SK-N-SH (cell line): Measurements from ENCODE around the gene MYOG.

Source experiments
- CHD2 ChIP-seq: fragments of 150-350 bp; IDR thresholded peaks from 2 replicates; pipeline ENCODE4 v1.6.1; 2018; ENCODE audit warnings: low read length; ENCODE audit not compliant: partially characterized antibody
- EP300 ChIP-seq, 2 experiments: IDR thresholded peaks; 2 replicates each; pipeline versions ENCODE4 v1.4.0 to v1.6.1; 2012; ENCODE audit warnings: borderline replicate concordance in 1 of 2, low read depth in 1 of 2, low read length in 1 of 2
- EZH2phosphoT487 ChIP-seq: fragments of 200-600 bp; sonication (generic); IDR thresholded peaks from 2 replicates; pipeline ENCODE4 v1.6.1; 2017; ENCODE audit warnings: low read depth, mixed run types, mild to moderate bottlenecking, antibody characterized with exemption, moderate library complexity, borderline replicate concordance
- FOXJ3 ChIP-seq: sonication (generic); formaldehyde crosslinking; IDR thresholded peaks from 2 replicates; pipeline ENCODE4 v1.5.1; 2020; ENCODE audit warnings: mild to moderate bottlenecking, missing genetic modification reagents
- GABPA ChIP-seq: IDR thresholded peaks from 2 replicates; pipeline ENCODE4 v1.4.0; 2012; ENCODE audit warnings: low read depth, mild to moderate bottlenecking
- JUND ChIP-seq: IDR thresholded peaks from 2 replicates; pipeline ENCODE4 v1.4.0; 2012
- NFIC ChIP-seq: IDR thresholded peaks from 2 replicates; pipeline ENCODE4 v1.4.0; 2012; ENCODE audit warnings: borderline replicate concordance
- POLR2AphosphoS5 ChIP-seq: IDR thresholded peaks from 2 replicates; pipeline ENCODE4 v1.6.1; 2012; ENCODE audit warnings: low read depth, low read length
- RAD21 ChIP-seq: IDR thresholded peaks from 2 replicates; pipeline ENCODE4 v1.6.1; 2012; ENCODE audit warnings: mild to moderate bottlenecking, low read length
- RFX5 ChIP-seq: IDR thresholded peaks from 2 replicates; pipeline ENCODE4 v1.6.1; 2012; ENCODE audit warnings: mild to moderate bottlenecking, improper control_type of control experiment, low read length
- SIN3A ChIP-seq: IDR thresholded peaks from 2 replicates; pipeline ENCODE4 v1.6.1; 2012; ENCODE audit warnings: low read depth, mild to moderate bottlenecking, low read length, moderate library complexity, borderline replicate concordance
- TF ChIP-seq, protein P1 (sequence below): fragments of 200-600 bp; sonication (generic); IDR thresholded peaks from 2 replicates; pipeline ENCODE4 v1.6.1; 2017; ENCODE audit warnings: antibody characterized with exemption, mild to moderate bottlenecking, moderate library complexity
- TF ChIP-seq, protein P2 (sequence below): IDR thresholded peaks from 2 replicates; pipeline ENCODE4 v1.4.0; 2012; ENCODE audit warnings: low read depth, borderline replicate concordance

DNA sequence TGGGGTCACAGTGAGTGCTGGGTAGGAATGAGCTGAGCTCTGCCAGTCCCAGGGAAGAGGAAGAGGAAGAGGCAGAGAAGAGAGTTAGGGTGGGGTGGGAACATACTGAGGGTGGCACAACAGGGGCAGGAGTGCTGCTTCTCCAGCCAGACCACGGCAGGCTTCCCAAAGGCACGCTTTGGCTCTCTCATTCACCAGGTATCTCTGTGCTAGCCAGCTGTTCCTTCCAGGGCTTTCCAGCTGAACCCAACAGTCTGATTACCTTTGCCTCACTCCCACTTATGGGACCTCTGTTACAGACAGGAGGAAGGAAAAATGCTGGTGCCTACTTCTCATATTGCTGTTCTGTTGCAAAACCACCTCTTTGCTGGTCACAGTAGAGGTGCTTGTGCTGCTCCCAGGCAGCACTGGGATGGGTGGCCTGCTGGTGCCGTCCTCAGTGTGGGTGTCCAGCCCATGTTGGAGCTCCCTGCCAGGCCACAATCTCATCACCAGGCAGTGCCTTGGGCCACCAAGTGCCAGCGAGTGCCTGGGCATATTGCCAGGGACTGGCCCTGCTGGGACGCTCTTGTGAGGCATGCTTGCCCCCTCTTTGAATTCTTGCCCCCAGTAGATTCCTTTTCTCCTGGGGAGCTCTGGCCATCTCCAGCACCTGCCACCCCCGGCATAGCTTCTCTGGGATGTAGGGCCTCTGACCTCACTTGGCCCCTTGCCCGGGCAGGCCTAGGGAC lies 43.9 kb upstream of the MYOG start:
- TF ChIP-seq, protein P1, sequence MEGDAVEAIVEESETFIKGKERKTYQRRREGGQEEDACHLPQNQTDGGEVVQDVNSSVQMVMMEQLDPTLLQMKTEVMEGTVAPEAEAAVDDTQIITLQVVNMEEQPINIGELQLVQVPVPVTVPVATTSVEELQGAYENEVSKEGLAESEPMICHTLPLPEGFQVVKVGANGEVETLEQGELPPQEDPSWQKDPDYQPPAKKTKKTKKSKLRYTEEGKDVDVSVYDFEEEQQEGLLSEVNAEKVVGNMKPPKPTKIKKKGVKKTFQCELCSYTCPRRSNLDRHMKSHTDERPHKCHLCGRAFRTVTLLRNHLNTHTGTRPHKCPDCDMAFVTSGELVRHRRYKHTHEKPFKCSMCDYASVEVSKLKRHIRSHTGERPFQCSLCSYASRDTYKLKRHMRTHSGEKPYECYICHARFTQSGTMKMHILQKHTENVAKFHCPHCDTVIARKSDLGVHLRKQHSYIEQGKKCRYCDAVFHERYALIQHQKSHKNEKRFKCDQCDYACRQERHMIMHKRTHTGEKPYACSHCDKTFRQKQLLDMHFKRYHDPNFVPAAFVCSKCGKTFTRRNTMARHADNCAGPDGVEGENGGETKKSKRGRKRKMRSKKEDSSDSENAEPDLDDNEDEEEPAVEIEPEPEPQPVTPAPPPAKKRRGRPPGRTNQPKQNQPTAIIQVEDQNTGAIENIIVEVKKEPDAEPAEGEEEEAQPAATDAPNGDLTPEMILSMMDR, result no peak
- TF ChIP-seq RAD21 (peak; percentile 4; the same call in 1 of the 2 replicates), NFIC (peak; percentile 69), FOXJ3 (CRISPR knock-in tag) (no peak), JUND (no peak), EZH2phosphoT487 (no peak), CHD2 (no peak), POLR2AphosphoS5 (no peak), SIN3A (no peak), EP300 (IDR thresholded peaks at IDR 0.05; ENCODE audit: borderline replicate concordance in 1 of 2, low read depth in 1 of 2, low read length in 1 of 2) (0 out of 4 replicates have a peak, but pooled peaks of 1 of the 2 experiments have one; percentile 42), RFX5 (no peak), GABPA (no peak)
- TF ChIP-seq, protein P2, sequence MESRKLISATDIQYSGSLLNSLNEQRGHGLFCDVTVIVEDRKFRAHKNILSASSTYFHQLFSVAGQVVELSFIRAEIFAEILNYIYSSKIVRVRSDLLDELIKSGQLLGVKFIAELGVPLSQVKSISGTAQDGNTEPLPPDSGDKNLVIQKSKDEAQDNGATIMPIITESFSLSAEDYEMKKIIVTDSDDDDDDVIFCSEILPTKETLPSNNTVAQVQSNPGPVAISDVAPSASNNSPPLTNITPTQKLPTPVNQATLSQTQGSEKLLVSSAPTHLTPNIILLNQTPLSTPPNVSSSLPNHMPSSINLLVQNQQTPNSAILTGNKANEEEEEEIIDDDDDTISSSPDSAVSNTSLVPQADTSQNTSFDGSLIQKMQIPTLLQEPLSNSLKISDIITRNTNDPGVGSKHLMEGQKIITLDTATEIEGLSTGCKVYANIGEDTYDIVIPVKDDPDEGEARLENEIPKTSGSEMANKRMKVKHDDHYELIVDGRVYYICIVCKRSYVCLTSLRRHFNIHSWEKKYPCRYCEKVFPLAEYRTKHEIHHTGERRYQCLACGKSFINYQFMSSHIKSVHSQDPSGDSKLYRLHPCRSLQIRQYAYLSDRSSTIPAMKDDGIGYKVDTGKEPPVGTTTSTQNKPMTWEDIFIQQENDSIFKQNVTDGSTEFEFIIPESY, result no peak
